HG03469 (cell line): ENCODE measurements around the gene CCL4.
"Not testable (repeated sequence)": the region's sequence is repeated elsewhere in the genome, so short reads cannot be mapped to it uniquely, and the experiment has no call there.

ENCODE experiments used
- ATAC-seq: cut with Tn5 transposase; IDR thresholded peaks from one replicate; pipeline ENCODE4 v1.9.1; 2021; ENCODE audit warnings: mild to moderate bottlenecking, moderate library complexity, moderate number of reproducible peaks; ENCODE audit not compliant: unreplicated experiment

The CCL4 gene

DNA sequence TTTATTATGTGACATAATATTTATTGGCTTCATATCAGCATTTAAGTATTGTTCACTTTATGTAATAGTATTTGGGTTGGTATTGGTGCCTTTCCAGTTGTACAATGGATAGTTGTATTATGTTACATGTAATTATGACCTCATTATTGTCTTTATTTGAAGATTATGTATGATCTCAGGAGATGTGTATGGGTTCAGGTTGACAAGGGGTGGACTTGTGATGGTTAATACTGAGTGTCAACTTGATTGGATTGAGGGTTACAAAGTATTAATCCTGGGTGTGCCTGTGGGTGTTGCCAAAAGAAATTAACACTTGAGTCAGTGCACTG is 12.0 kb downstream of the CCL4 start:
- not testable (repeated sequence) for ATAC-seq

DNA sequence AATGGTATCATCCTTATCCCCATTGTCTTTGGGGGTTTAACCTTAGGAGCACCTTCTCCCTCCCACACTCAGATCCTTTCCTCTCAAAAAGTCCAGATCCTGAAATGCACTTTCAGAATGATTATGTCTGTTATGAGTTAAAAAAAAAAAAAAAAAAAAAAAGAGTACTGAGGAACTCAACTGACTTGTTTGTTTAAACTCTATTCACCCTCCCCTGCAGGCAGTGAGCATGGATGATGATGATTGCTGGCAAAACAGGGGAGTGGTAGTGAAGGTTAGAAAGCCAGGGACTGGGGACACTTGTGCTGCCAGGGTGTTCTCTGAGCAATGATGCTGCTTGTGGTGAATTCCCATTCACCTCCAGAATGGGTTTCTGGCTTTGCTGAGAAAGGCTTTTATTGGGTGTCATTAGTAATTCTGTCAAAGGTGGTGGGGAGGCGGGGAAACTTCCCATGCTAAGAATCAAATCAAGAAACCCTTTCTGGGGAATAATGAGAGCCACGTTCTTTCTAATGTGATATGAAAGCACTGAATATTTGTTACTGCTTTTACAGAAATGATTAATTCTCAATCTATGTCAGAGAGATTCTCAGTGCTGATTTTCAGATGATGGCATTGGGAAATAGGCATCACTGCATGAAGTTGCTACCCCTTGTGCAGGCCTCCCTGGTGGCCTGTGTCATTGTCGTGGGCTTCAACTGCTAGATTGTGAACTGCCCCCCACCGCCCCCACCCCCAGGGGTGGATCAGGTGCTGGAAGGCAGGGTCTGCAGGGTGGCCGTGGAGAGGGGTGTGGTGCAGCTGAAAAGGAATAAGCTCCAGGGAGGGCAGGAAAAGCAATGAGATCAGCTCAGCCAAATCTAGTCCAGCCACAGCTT is 14.1 kb downstream of the CCL4 start:
- no peak for ATAC-seq

- no peak for ATAC-seq
Measured at GRCh38 chr17:36118477-36119353, 15.1 kb downstream of the CCL4 start.

GRCh38 chr17:36120221-36120620 is 16.6 kb downstream of the CCL4 start:
- ATAC-seq, result no peak

- not testable (repeated sequence) for ATAC-seq
Measured at GRCh38 chr17:36121099-36121498, 17.5 kb downstream of the CCL4 start.

GRCh38 chr17:36123431-36123830 is 19.8 kb downstream of the CCL4 start:
- ATAC-seq, result no peak

DNA sequence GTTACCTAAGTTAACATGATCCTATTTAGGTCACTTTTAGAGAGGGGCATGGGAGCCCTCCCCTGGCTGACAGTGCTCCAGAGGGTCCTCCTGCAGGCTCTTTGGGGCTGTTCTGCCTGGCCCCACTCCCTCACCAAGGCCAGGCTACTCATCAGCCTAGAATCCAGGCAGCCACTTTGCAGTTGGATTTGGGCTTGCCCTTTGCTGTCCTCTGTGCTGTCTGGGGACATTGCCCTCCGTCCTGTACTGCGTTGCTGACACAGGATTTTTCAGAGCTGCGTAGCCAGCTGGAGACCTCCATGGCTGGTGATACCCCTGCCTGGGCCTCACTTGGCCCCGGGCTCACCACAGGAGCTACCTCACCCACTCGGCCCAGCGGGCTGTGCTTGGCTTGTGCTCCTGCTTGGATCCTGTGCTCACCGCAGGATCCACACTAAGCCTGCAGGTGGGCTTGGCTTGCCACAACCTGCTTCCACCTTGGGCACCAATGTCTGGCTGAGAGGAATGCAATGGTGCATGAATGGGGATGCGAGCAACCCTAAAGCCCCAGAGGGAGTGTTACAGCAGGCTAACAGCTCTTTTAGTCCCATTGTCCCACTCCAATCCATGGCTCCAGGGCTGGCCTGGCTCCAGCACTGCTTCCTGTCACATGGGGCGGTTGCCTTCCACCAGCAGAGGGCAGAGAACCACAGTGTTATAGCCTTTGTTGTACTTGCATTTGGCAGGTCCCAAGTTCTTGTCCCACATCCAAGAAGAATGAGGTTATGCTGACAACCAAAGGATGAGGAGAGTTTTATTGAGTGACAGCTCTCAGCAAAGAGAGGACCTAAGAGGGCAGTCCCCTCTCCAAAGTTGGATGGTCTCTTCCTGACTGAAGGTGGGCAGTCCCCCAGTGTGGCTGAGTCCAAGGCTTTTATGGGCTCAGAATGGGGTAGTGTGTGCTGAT is 21.5 kb downstream of the CCL4 start:
- no peak for ATAC-seq

DNA sequence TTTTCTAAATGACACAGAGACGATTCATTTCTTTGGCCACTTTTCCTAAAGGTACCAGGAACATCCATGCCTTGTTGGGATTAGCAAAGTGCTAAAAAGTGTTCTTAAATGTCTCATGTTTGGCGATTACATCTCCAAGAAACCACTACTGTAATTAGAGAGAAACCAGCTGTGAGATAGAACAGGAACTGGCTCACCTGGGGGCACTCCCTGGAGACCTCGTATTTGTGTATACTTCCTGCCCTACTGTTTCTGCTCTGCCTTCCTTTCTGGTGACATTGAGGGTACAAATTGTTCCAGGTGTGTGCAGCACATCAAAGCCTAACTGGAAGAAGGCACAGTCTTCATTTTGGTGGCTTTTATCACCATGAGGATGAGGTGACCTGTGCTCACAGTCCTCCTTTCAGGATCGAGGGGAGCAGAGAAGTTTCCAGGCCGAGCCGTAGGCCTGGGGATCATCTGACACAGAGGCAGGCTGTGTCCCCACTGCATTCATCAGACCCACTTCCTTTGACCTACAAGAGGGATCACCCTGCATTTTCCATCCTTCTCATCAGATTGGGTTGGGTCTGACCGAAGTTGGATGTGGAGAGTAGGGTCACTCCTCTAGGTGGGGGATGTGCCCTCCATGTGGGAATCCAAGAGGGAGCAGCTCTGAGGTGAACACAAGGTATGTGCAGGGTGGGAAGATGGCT is 23.7 kb downstream of the CCL4 start:
- ATAC-seq, result no peak

DNA sequence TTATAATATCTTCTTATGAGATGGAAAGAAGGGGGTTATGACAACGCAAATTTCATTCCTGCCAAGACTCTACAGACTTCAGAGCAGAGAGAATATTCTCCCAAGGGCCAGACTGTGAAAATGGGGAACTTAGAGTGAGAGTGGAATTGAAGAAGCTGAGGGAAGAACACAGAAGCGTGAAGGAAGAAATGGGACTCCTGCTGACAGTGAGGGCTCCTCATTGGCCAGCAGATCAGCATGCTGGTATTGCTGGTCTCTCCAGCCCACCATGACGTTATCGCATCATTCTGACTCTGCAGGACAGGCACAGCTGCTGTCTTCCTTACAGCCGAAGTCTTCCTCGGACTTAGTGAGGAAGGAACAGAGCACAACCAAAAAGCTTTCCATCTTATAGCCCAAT is 24.3 kb downstream of the CCL4 start:
- no peak for ATAC-seq

- ATAC-seq, result no peak
Measured at GRCh38 chr17:36128411-36128978, 24.9 kb downstream of the CCL4 start.

DNA sequence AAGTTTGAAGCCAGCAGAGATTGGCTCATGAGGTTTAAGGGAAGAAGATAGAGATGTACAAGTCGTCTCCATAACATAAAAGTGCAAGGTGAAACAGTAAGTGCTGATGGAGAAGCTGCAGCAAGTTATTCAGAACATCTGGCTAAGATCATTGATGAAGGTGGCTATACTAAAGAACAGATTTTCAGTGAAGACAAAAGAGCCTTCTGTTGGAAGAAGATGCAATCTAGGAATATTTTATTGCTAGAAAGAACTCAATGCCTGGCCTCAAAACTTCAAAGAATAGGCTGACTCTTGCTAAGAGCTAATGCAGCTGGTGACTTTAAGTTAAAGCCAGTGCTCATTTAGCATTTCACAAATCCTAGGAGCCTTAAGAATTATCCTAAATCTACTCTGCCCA is 26.0 kb downstream of the CCL4 start:
- ATAC-seq, result no peak

- ATAC-seq, result no peak
Measured at GRCh38 chr17:36130346-36130745, 26.7 kb downstream of the CCL4 start.

DNA sequence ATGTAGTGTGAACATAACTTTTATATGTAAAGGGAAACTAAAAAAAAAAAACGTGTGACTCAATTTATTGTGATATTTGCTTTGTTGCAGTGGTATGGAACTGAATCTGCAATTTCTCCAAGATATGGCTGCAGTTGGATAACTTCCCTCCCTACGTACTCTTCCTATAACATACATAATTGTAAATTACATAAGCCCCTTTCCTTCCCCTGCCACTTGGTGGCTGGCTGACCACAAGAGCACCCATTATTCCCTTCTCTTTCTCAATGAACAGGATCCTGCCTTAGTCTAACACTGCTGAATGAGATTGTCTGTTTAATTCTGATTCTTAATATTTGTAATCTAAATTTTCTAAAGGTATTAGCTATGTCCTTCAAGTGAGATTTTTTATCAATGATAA is 27.8 kb downstream of the CCL4 start:
- ATAC-seq, result no peak

DNA sequence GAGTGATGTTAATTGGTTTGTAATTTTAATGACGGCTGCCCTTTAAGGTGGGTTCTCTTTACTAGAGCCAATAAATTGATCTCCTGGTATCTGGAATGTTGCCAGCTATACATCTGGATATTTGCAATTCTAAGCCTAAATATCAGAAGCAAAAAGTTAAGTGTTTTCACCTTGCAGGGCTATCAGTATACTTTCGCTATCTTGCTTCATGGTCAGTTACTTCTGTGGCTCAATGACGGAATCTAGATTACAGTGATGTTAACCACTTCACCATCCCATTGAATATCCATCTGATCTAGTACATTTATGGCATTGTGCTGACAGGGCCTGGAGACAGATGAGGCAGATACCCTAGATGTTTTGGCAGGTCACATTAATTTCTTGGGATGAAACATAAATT is 28.3 kb downstream of the CCL4 start:
- ATAC-seq, result no peak

- ATAC-seq, result no peak
Measured at GRCh38 chr17:36132421-36132831, 28.8 kb downstream of the CCL4 start.

DNA sequence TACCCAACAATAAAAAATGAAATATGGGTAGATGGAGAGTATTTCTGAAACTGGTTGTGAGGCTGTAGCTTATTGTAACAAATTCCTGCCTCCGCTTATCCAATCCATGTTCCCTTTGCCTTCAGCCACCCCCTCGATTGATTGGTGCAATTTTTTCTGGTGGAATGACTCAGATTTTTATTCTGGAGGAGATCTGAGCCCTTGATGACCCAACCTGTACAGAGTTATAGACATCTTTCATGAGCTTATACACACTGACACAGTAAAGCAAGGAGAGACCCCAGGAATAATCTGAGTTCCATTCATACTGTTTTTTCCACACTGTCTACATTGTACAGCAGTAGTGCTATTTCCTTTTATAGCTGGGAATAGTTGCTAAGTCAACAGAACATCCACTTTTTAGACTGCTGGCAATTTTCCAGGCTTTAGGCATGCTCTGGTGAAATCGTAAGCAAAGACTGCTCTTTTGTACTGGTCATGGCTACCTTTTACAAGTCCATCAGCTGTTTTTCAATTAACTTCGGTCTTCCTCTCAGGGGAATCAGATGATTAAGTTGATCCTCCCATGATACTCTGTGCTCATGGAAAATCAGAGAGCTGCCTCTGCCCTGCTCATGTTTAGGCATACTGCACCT is 30.1 kb downstream of the CCL4 start:
- no peak for ATAC-seq

GRCh38 chr17:36135465-36135864 is 31.8 kb downstream of the CCL4 start:
- ATAC-seq, result no peak

DNA sequence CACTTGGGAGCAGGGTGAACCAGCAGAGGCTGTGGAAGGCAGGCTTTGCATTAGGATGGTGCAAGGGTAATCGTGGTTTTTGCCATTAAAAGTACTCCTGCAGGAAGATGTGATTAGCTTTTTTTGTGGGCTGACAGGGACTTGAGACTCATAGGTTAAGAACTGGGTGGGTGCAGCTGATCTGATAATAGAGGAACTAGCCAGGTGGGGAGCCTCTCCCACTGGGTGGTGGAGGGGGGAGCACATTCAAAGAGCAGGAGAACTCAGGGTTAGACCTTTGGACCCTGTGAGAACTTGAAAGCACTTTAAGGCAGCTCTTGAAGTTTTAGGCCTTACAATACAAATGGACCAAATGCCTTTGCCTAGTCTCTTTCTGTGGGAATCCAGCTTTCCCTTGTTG is 32.4 kb downstream of the CCL4 start:
- no peak for ATAC-seq

- ATAC-seq, result no peak
Measured at GRCh38 chr17:36136439-36136838, 32.8 kb downstream of the CCL4 start.

GRCh38 chr17:36142235-36142634 is 38.6 kb downstream of the CCL4 start:
- no peak for ATAC-seq
